Stimulated activated naive B cell treated with anti-CD40 and anti-IgM and Interleukin-4, amounts not matched to agents 10 μg/mL and 1 μg/mL and 100 μg/mL, for 72 hours (primary cell): ENCODE results near the gene MT1B.

Source experiments
- ATAC-seq, 2 donors: fragments of 150-1000 bp; cut with Tn5 transposase; replicated peaks; 2 replicates each; pipeline ENCODE4 v1.10.0; 2021; ENCODE audit warnings: moderate library complexity in 1 of 2
- DNase-seq: peaks from one replicate; pipeline ENCODE4 v3.0.0; 2021
- H3K27ac Mint-ChIP-seq: one replicate; pipeline ENCODE4 v1.8.0; 2022; ENCODE audit warnings: mild to moderate bottlenecking, mixed read lengths
- H3K27me3 Mint-ChIP-seq, 2 donors: one replicate each; pipeline ENCODE4 v1.8.0; 2022; ENCODE audit warnings: mixed read lengths in 2 of 2
- H3K36me3 Mint-ChIP-seq, 2 donors: one replicate each; pipeline ENCODE4 v1.8.0; 2022; ENCODE audit warnings: mixed read lengths in 2 of 2, mild to moderate bottlenecking in 1 of 2
- H3K4me1 Mint-ChIP-seq, 2 donors: one replicate each; pipeline ENCODE4 v1.8.0; 2022; ENCODE audit warnings: mixed read lengths in 2 of 2, mild to moderate bottlenecking in 1 of 2
- H3K4me3 Mint-ChIP-seq, 2 donors: one replicate each; pipeline ENCODE4 v1.8.0; 2022; ENCODE audit warnings: mild to moderate bottlenecking in 2 of 2, mixed read lengths in 2 of 2, moderate library complexity in 1 of 2
- H3K9me3 Mint-ChIP-seq, 2 donors: one replicate each; pipeline ENCODE4 v1.8.0; 2022; ENCODE audit warnings: mixed read lengths in 2 of 2, mild to moderate bottlenecking in 1 of 2

The MT1B gene

GRCh38 chr16:56686758-56687157 is 35.1 kb downstream of the MT1B start:
- DNase-seq (no peak), ATAC-seq (no peak)
- H3K9me3 Mint-ChIP-seq = no peaks in the 10 kb centered on the region
- H3K4me1 Mint-ChIP-seq = peaks cover 7 to 15% of the 10 kb centered on the region in 2 donors
- H3K4me3 Mint-ChIP-seq = no peak overlapping the region
- peaks cover 7 to 10% of the 10 kb centered on the region in 2 donors for H3K36me3 Mint-ChIP-seq
- H3K27me3 Mint-ChIP-seq = peaks cover 17 to 34% of the 10 kb centered on the region in 2 donors
- no peak overlapping the region for H3K27ac Mint-ChIP-seq

GRCh38 chr16:56688762-56689161 is 37.1 kb downstream of the MT1B start:
- H3K36me3 Mint-ChIP-seq = peaks cover 7 to 10% of the 10 kb centered on the region in 2 donors
- no peak overlapping the region for H3K4me3 Mint-ChIP-seq
- DNase-seq (no peak), ATAC-seq (no peak)
- no peaks in the 10 kb centered on the region for H3K9me3 Mint-ChIP-seq
- H3K27ac Mint-ChIP-seq = no peak overlapping the region
- H3K27me3 Mint-ChIP-seq = peaks cover 17 to 34% of the 10 kb centered on the region in 2 donors
- peaks cover 0 to 1% of the 10 kb centered on the region in 2 donors for H3K4me1 Mint-ChIP-seq

DNA sequence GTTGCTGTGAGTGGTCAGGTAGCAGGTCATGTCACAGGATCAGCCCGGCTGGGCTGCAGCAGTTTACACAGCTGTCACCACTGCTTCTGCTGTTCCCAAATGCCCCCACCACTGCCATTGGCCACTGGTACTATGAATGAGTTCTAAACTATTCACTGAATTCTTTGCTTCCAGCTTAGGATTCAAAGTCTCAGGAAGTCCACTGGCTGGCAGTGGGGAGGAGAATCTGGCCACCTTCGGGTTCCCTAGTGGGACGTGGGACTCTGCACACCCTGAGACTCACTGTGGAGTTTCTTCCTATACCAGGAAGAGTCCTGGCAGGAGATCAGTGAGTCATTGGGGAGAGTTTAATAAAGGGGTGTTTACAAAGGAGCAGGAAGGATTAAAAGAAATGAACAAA is 37.5 kb downstream of the MT1B start:
- Mint-ChIP-seq H3K36me3 (peaks cover 5 to 8% of the 10 kb centered on the region in 2 donors), H3K27me3 (peaks cover 17 to 31% of the 10 kb centered on the region in 2 donors), H3K9me3 (no peaks in the 10 kb centered on the region), H3K27ac (no peak overlapping the region), H3K4me1 (no peaks in the 10 kb centered on the region), H3K4me3 (no peak overlapping the region)
- ATAC-seq (no peak), DNase-seq (no peak)

- Mint-ChIP-seq H3K9me3 (no peaks in the 10 kb centered on the region), H3K27ac (no peak overlapping the region), H3K4me3 (no peak overlapping the region), H3K36me3 (peaks cover 3 to 4% of the 10 kb centered on the region in 2 donors), H3K4me1 (no peaks in the 10 kb centered on the region), H3K27me3 (peaks cover 17 to 26% of the 10 kb centered on the region in 2 donors)
- no peak for DNase-seq
- ATAC-seq = no peak
Measured at GRCh38 chr16:56690420-56691122, 38.9 kb downstream of the MT1B start.

GRCh38 chr16:56691885-56692284 is 40.2 kb downstream of the MT1B start:
- Mint-ChIP-seq H3K27me3 (peaks cover 11 to 22% of the 10 kb centered on the region in 2 donors), H3K4me3 (no peak overlapping the region), H3K36me3 (peaks cover 0 to 2% of the 10 kb centered on the region in 2 donors), H3K4me1 (no peaks in the 10 kb centered on the region), H3K27ac (no peak overlapping the region), H3K9me3 (no peaks in the 10 kb centered on the region)
- no peak for ATAC-seq
- DNase-seq = no peak

GRCh38 chr16:56695246-56695645 is 43.6 kb downstream of the MT1B start:
- H3K4me1 Mint-ChIP-seq = no peaks in the 10 kb centered on the region
- H3K27ac Mint-ChIP-seq = no peak overlapping the region
- peaks cover 6% of the 10 kb centered on the region in 2 donors for H3K27me3 Mint-ChIP-seq
- H3K9me3 Mint-ChIP-seq = peaks cover 0 to 6% of the 10 kb centered on the region in 2 donors
- ATAC-seq (no peak), DNase-seq (no peak)
- H3K4me3 Mint-ChIP-seq = no peak overlapping the region
- H3K36me3 Mint-ChIP-seq = peaks cover 0 to 4% of the 10 kb centered on the region in 2 donors

GRCh38 chr16:56697456-56698155 is 45.9 kb downstream of the MT1B start:
- DNase-seq = no peak
- no peak overlapping the region for H3K27ac Mint-ChIP-seq
- no peak for ATAC-seq
- H3K9me3 Mint-ChIP-seq = peaks cover 0 to 6% of the 10 kb centered on the region in 2 donors
- H3K4me3 Mint-ChIP-seq = no peak overlapping the region
- H3K4me1 Mint-ChIP-seq = peaks cover 0 to 2% of the 10 kb centered on the region in 2 donors
- peaks cover 0 to 4% of the 10 kb centered on the region in 2 donors for H3K36me3 Mint-ChIP-seq
- H3K27me3 Mint-ChIP-seq = no peaks in the 10 kb centered on the region

DNA sequence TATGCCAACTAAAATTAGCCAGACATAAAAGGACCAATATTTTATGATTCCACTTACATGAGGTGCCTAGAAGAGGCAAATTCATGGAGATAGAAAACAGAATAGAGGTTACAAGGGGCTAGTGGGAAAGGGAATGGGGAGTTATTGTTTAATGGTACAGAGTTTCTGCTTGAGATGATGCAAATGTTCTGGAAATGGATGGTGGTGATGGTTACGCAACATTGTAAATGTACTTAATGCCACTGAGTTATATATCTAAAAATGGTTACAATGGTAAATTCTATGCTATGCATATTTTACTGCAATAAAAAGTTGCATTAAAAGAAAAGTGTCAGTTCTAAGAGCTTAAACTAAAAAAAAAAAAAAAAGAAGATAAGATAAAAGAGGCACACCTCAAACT is 48.5 kb downstream of the MT1B start:
- H3K27ac Mint-ChIP-seq = no peak overlapping the region
- peaks cover 0 to 2% of the 10 kb centered on the region in 2 donors for H3K4me1 Mint-ChIP-seq
- H3K9me3 Mint-ChIP-seq = peaks cover 0 to 6% of the 10 kb centered on the region in 2 donors
- DNase-seq (no peak), ATAC-seq (no peak)
- peaks cover 0 to 4% of the 10 kb centered on the region in 2 donors for H3K36me3 Mint-ChIP-seq
- H3K4me3 Mint-ChIP-seq = no peak overlapping the region
- no peaks in the 10 kb centered on the region for H3K27me3 Mint-ChIP-seq

DNA sequence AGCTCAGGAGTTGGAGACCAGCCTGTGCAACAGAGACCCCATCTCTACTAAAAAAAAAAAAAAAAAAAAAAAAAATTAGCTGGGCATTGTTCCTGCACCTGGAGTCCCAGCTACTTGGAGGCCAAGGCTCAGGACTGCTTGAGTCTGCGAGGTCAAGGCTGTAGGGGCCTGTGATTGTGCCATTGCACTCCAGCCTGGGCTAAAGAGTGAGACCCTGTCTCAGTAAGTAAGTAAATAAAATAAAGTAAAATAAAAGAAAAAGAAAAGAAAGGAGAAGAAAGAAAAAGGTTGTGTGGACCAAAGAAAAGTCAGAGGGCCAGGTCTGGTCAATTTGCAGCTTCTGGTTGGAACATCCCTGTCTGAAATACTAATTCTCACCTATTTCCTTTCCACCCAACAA is 48.9 kb downstream of the MT1B start:
- Mint-ChIP-seq H3K4me3 (no peak overlapping the region), H3K36me3 (peaks cover 0 to 4% of the 10 kb centered on the region in 2 donors), H3K27me3 (no peaks in the 10 kb centered on the region), H3K9me3 (peaks cover 0 to 6% of the 10 kb centered on the region in 2 donors), H3K27ac (no peak overlapping the region), H3K4me1 (peaks cover 0 to 2% of the 10 kb centered on the region in 2 donors)
- ATAC-seq (no peak), DNase-seq (no peak)

- no peaks in the 10 kb centered on the region for H3K27me3 Mint-ChIP-seq
- H3K4me3 Mint-ChIP-seq = no peak overlapping the region
- peaks cover 0 to 4% of the 10 kb centered on the region in 2 donors for H3K36me3 Mint-ChIP-seq
- no peak for ATAC-seq
- no peak overlapping the region for H3K27ac Mint-ChIP-seq
- peaks cover 0 to 6% of the 10 kb centered on the region in 2 donors for H3K9me3 Mint-ChIP-seq
- H3K4me1 Mint-ChIP-seq = peaks cover 0 to 2% of the 10 kb centered on the region in 2 donors
- no peak for DNase-seq
Measured at GRCh38 chr16:56701534-56701933, 49.8 kb downstream of the MT1B start.
